Endothelial cell of coronary artery (primary cell): ENCODE results near the gene RPGR. TPM values are rescaled to one million over a fixed set of nuclear protein-coding genes. Genes with fewer than 3 reads are reported as not detected.

Source experiments
- total RNA-seq: library from RNA; depleted of rRNA; stranded (reverse); fragments of >200 nt; gene quantifications from 2 replicates; pipeline ENCODE4 v1.2.3, GENCODE V29; 2014

The RPGR gene
- total RNA-seq = 21.5 and 25.2 TPM in 2 replicates

GRCh38 chrX:38327007-38327774 is at the start of gene RPGR:
TSS of gene RPGR (minus strand) at chrX:38327509. CDS start at chrX:38327367, 142 bp downstream.

GRCh38 chrX:38352362-38352761 is 25.1 kb upstream of the RPGR start, which contains the start of gene OTC:
TSS of gene OTC (plus strand) at chrX:38352604. CDS start at chrX:38352697, 93 bp downstream.

GRCh38 chrX:38220415-38221390 is 106.6 kb downstream of the RPGR start, which contains the start of gene SRPX:
TSS of gene SRPX (minus strand) at chrX:38220871. CDS start at chrX:38220792, 79 bp downstream.

Other genes starting within 250 kb of the RPGR start
- gene SRPX, start 106.6 kb downstream of the RPGR start, total RNA-seq = 151 and 204 TPM in 2 replicates
- not detected in 2 replicates for gene OTC, start 25.1 kb upstream of the RPGR start, total RNA-seq
- 1.5 and 3.7 TPM in 2 replicates for gene TSPAN7, start 234.0 kb upstream of the RPGR start, total RNA-seq